Right renal cortex interstitium (tissue), 3 donors: ENCODE measurements around the gene CCR1. TPM values are rescaled to one million over a fixed set of nuclear protein-coding genes. Genes with fewer than 3 reads are reported as not detected.
"Not testable (repeated sequence)": the region's sequence is repeated elsewhere in the genome, so short reads cannot be mapped to it uniquely, and the experiment has no call there.

Experiments
- DNase-seq, 3 donors: peaks; one replicate each; pipeline ENCODE4 v3.0.0-alpha.2; 2013; ENCODE audit warnings: low read depth in 3 of 3, low spot score in 2 of 3
- polyA plus RNA-seq, 3 donors: library from polyadenylated mRNA; unstranded; fragments of 120-200 nt; gene quantifications; one replicate each; pipeline ENCODE4 v1.2.1, GENCODE V29; 2013; ENCODE audit not compliant: insufficient read length in 3 of 3

Gene CCR1
- polyA plus RNA-seq, 3 donors, result 1.7 to 2.6 (median 2.4) TPM

GRCh38 chr3:46213201-46213600 is 5.1 kb upstream of the CCR1 start:
- DNase-seq, result no peak

GRCh38 chr3:46212101-46212500 is 4.0 kb upstream of the CCR1 start:
- DNase-seq, result no peak

GRCh38 chr3:46209746-46210470 is 1.8 kb upstream of the CCR1 start:
- DNase-seq, result no peak

- DNase-seq, result no peak
Observed at GRCh38 chr3:46209053-46209452, 940 bp upstream of the CCR1 start.

- not testable (repeated sequence) for DNase-seq
Observed at GRCh38 chr3:46207514-46207913, 599 bp downstream of the CCR1 start.

GRCh38 chr3:46206282-46207015 is 1.7 kb downstream of the CCR1 start:
- DNase-seq, result no peak

- no peak for DNase-seq
Observed at GRCh38 chr3:46205286-46205960, 2.7 kb downstream of the CCR1 start.

GRCh38 chr3:46203681-46204080 is 4.4 kb downstream of the CCR1 start:
- no peak for DNase-seq

GRCh38 chr3:46202535-46202934 is 5.6 kb downstream of the CCR1 start:
- no peak for DNase-seq

- DNase-seq, result no peak
Observed at GRCh38 chr3:46200790-46201189, 7.3 kb downstream of the CCR1 start.

GRCh38 chr3:46200211-46200610 is 7.9 kb downstream of the CCR1 start:
- DNase-seq, result no peak

- DNase-seq, result no peak
Observed at GRCh38 chr3:46196261-46196957, 11.7 kb downstream of the CCR1 start.

GRCh38 chr3:46194868-46195553 is 13.1 kb downstream of the CCR1 start:
- no peak for DNase-seq

- no peak for DNase-seq
Observed at GRCh38 chr3:46193436-46193835, 14.7 kb downstream of the CCR1 start.

GRCh38 chr3:46192939-46193338 is 15.2 kb downstream of the CCR1 start:
- no peak for DNase-seq

- DNase-seq, result no peak
Observed at GRCh38 chr3:46191730-46192129, 16.4 kb downstream of the CCR1 start.

GRCh38 chr3:46188708-46189107 is 19.4 kb downstream of the CCR1 start:
- no peak for DNase-seq

- DNase-seq, result no peak
Observed at GRCh38 chr3:46187876-46188275, 20.2 kb downstream of the CCR1 start.

GRCh38 chr3:46187341-46187700 is 20.8 kb downstream of the CCR1 start:
- no peak for DNase-seq

- DNase-seq, result no peak
Observed at GRCh38 chr3:46186471-46187340, 21.4 kb downstream of the CCR1 start.
